HepG2 (cell line): ENCODE results near the gene PEAK1. TPM values are rescaled to one million over a fixed set of nuclear protein-coding genes. Genes with fewer than 3 reads are reported as not detected.

ENCODE experiments used
- ATAC-seq: fragments of 200-7000 bp; cut with Tn5 transposase; 3 replicates; pipeline ENCODE4 v1.9.1; 2020; ENCODE audit warnings: mild to moderate bottlenecking, moderate library complexity
- BruUV-seq: library from RNA; stranded (reverse); fragments of 400-500 nt; replicated peaks from 2 replicates; lab custom pipeline; 2021; lab: Mats Ljungman, UMichigan
- CTCF ChIA-PET: fragments of 300-600 bp; formaldehyde crosslinking; extraction: SDS; loops from one replicate; lab custom pipeline; 2021; ENCODE audit warnings: low total read pairs, inconsistent platforms, low intra/inter-chr PET ratio; lab: Yijun Ruan, JAX
- POLR2A ChIA-PET: fragments of 350-600 bp; sonication (Branson Sonifier 250); formaldehyde crosslinking; loops from one replicate; lab custom pipeline; 2020; ENCODE audit warnings: antibody characterized with exemption, inconsistent platforms; lab: Yijun Ruan, JAX
- DNase-seq: peaks from one replicate; pipeline ENCODE4 v3.0.0-alpha.2; 2015; ENCODE audit warnings: low spot score
- FAIRE-seq: peaks from 3 replicates; lab custom pipeline; 2011; peaks lifted over from hg19 to GRCh38; lab: Jason Lieb, UNC
- H2AFZ ChIP-seq: one replicate; pipeline ENCODE4 v1.6.1; 2011; ENCODE audit warnings: low read length, inconsistent platforms
- H3K27ac ChIP-seq: fragments of 300-600 bp; 3 replicates; pipeline ENCODE4 v1.8.0; 2011; ENCODE audit warnings: mixed run types, mild to moderate bottlenecking, mixed read lengths, low read length, inconsistent platforms; ENCODE audit not compliant: insufficient read depth; ENCODE audit errors: extremely low read length
- H3K27me3 ChIP-seq, 2 experiments: fragments of 200-600 bp in 1 of 2; 2 replicates in 1 of 2; 3 replicates in 1 of 2; pipeline versions ENCODE4 v1.6.0 to v1.8.0; 2011; ENCODE audit warnings: low read length in 2 of 2, mild to moderate bottlenecking in 2 of 2, moderate library complexity in 2 of 2, inconsistent platforms in 1 of 2; ENCODE audit not compliant: insufficient read depth in 2 of 2, control insufficient read depth in 1 of 2
- H3K36me3 ChIP-seq, 2 experiments: fragments of 200-600 bp in 1 of 2; replicated peaks in 1 of 2; 2 replicates in 1 of 2; 3 replicates in 1 of 2; pipeline versions ENCODE4 v1.5.1 to v1.8.0; 2011; ENCODE audit warnings: low read length in 2 of 2, inconsistent platforms in 1 of 2; ENCODE audit not compliant: insufficient read depth in 2 of 2, control insufficient read depth in 1 of 2
- H3K4me1 ChIP-seq: 2 replicates; pipeline ENCODE4 v1.5.1; 2012; ENCODE audit warnings: low read length, inconsistent platforms; ENCODE audit not compliant: insufficient read depth
- H3K4me2 ChIP-seq: 2 replicates; pipeline ENCODE4 v1.6.0; 2011; ENCODE audit warnings: low read depth, low read length, inconsistent platforms
- H3K4me3 ChIP-seq, 3 experiments: fragments of 200-600 bp in 1 of 3; sonication (generic), shearing (Covaris generic) in 1 of 3; replicated peaks in 1 of 3; 2 replicates each; pipeline ENCODE4 v1.5.1; 2011 to 2016; ENCODE audit warnings: low read length in 3 of 3, inconsistent platforms in 2 of 3, low read depth in 2 of 3, mild to moderate bottlenecking in 2 of 3, control low read depth in 1 of 3, mixed read lengths in 1 of 3; ENCODE audit not compliant: insufficient read depth in 1 of 3
- H3K79me2 ChIP-seq: one replicate; pipeline ENCODE4 v1.6.1; 2011; ENCODE audit warnings: low read length, inconsistent platforms; ENCODE audit not compliant: insufficient read depth
- H3K9ac ChIP-seq: 2 replicates; pipeline ENCODE4 v1.6.0; 2011; ENCODE audit warnings: mild to moderate bottlenecking, low read depth, low read length, inconsistent platforms; ENCODE audit not compliant: insufficient read depth
- H3K9me3 ChIP-seq: 2 replicates; pipeline ENCODE4 v1.5.1; 2012; ENCODE audit warnings: mild to moderate bottlenecking, low read length
- H4K20me1 ChIP-seq: 2 replicates; pipeline ENCODE4 v1.6.0; 2011; ENCODE audit warnings: inconsistent platforms, mild to moderate bottlenecking, low read length, moderate library complexity; ENCODE audit not compliant: insufficient read depth
- BCL3 ChIP-seq: sonication (generic); formaldehyde crosslinking; IDR thresholded peaks from 2 replicates; pipeline ENCODE4 v1.5.1; 2020; ENCODE audit warnings: mild to moderate bottlenecking, missing genetic modification reagents, moderate library complexity
- EHMT2 ChIP-seq: fragments of 200-600 bp; sonication (generic); IDR thresholded peaks from 2 replicates; pipeline ENCODE4 v1.7.0; 2017; ENCODE audit warnings: antibody characterized with exemption, low read depth, low read length, borderline replicate concordance
- HDAC1 ChIP-seq: sonication (generic); formaldehyde crosslinking; IDR thresholded peaks from 2 replicates; pipeline ENCODE4 v1.5.1; 2020; ENCODE audit warnings: mild to moderate bottlenecking, missing genetic modification reagents
- HNRNPH1 ChIP-seq: fragments of 200-400 bp; formaldehyde crosslinking; optimal IDR thresholded peaks from 2 replicates; pipeline ENCODE3; 2017; ENCODE audit warnings: mild to moderate bottlenecking, low read depth, low read length
- KDM3A ChIP-seq: IDR thresholded peaks from 2 replicates; pipeline ENCODE4 v1.6.1; 2018; ENCODE audit warnings: low read depth, missing compliant biosample characterization
- NPAS2 ChIP-seq: sonication (generic); formaldehyde crosslinking; IDR thresholded peaks from 2 replicates; pipeline ENCODE4 v1.8.0; 2022; ENCODE audit warnings: mild to moderate bottlenecking, missing genetic modification reagents, borderline replicate concordance
- SETDB1 ChIP-seq: sonication (generic); formaldehyde crosslinking; IDR thresholded peaks from 2 replicates; pipeline ENCODE4 v1.5.1; 2020; ENCODE audit warnings: missing genetic modification reagents, mild to moderate bottlenecking, borderline replicate concordance
- TEAD3 ChIP-seq: optimal IDR thresholded peaks from 2 replicates; pipeline ENCODE3; 2016; ENCODE audit warnings: borderline replicate concordance
- ZMYM3 ChIP-seq: sonication (generic); formaldehyde crosslinking; IDR thresholded peaks from 2 replicates; pipeline ENCODE4 v1.5.1; 2020; ENCODE audit warnings: mild to moderate bottlenecking, missing genetic modification reagents
- ZNF598 ChIP-seq: sonication (generic); formaldehyde crosslinking; IDR thresholded peaks from 2 replicates; pipeline ENCODE4 v1.5.1; 2020; ENCODE audit warnings: mild to moderate bottlenecking, missing genetic modification reagents, borderline replicate concordance
- ZNF749 ChIP-seq: sonication (generic); formaldehyde crosslinking; IDR thresholded peaks from 2 replicates; pipeline ENCODE4 v1.8.0; 2022; ENCODE audit warnings: mild to moderate bottlenecking, missing genetic modification reagents, moderate library complexity, borderline replicate concordance
- ZNF879 ChIP-seq: sonication (generic); formaldehyde crosslinking; IDR thresholded peaks from 2 replicates; pipeline ENCODE4 v1.8.1; 2023; ENCODE audit warnings: missing genetic modification reagents
- WGBS: methylation state at CpG from one replicate; pipeline ENCODE4 v1.1.6; 2017; ENCODE audit warnings: low lambda C conversion rate; 5-methylcytosine and 5-hydroxymethylcytosine counted together
- in situ Hi-C: cut with HindIII; loops from 2 replicates; pipeline ENCODE4 v1.10.0; 2017; ENCODE audit warnings: low pct_unique_long_range_greater_than_20kb; ENCODE audit not compliant: extremely low pct_ligation_motif_present
- intact Hi-C: fragments of 100-400 bp; cut with micrococcal nuclease; formaldehyde crosslinking; loops from one replicate; pipeline ENCODE4 v1.10.0; 2022; ENCODE audit not compliant: unreplicated experiment
- polyA plus RNA-seq, 8 experiments: library from polyadenylated mRNA; depleted of rRNA in 3 of 8; stranded (reverse) in 7 of 8; unstranded in 1 of 8; fragments of >200 nt; fragmentation: Illumina TruSeq in 4 of 8; extraction: Trizol in 4 of 8; gene quantifications; 2 replicates each; pipeline versions ENCODE4 v1.2.1 to v1.2.3, GENCODE V29; 2011 to 2016; ENCODE audit warnings: low read depth in 4 of 8, missing spikeins in 1 of 8, mixed read lengths in 1 of 8; ENCODE audit not compliant: insufficient read depth in 1 of 8
- total RNA-seq, 5 experiments: library from RNA; depleted of rRNA; stranded (reverse); fragments of >200 nt; fragmentation: Illumina TruSeq; extraction: Trizol; gene quantifications; 2 replicates each; pipeline ENCODE4 v1.2.3, GENCODE V29; 2016; ENCODE audit warnings: low read depth in 1 of 5

PEAK1 gene
- total and polyA plus RNA-seq, 2 of the 13 experiments (the other 11 are each of a cell fraction or from before 2014, with no cell fraction given): 6.0 to 6.6 TPM

GRCh38 chr15:77352887-77353286 lies 67.0 kb downstream of the PEAK1 start (continued):
- TF ChIP-seq ZNF749: no peak
- TF ChIP-seq HDAC1 (CRISPR knock-in tag): no peak
- no peak for TF ChIP-seq ZNF598 (CRISPR knock-in tag)

GRCh38 chr15:77350792-77351191 lies 69.1 kb downstream of the PEAK1 start:
- no peak overlapping the region for H3K9ac ChIP-seq
- WGBS: 100% methylated on average over 1 of the region's 1 CpG
- no peak overlapping the region for H3K4me3 ChIP-seq
- POLR2A ChIA-PET: no interaction called here
- no TSS peak for BruUV-seq
- H3K36me3 ChIP-seq: peaks cover 0 to 4% of the 10 kb centered on the region in 2 experiments; a peak in 1 of 5 replicates
- FAIRE-seq (no peak), DNase-seq (no peak), ATAC-seq (no peak)
- H3K9me3 ChIP-seq: no peaks in the 10 kb centered on the region
- CTCF ChIA-PET: no interaction called here
- no peak overlapping the region for H3K4me2 ChIP-seq
- peaks cover 12% of the 10 kb centered on the region for H3K4me1 ChIP-seq
- no peak overlapping the region for H3K27ac ChIP-seq
- H2AFZ ChIP-seq: no peak overlapping the region
- TF ChIP-seq SETDB1 (CRISPR knock-in tag): no peak
- no peak for TF ChIP-seq ZMYM3
- TF ChIP-seq ZNF749: no peak
- no peak for TF ChIP-seq ZNF598 (CRISPR knock-in tag)
- no peak for TF ChIP-seq TEAD3
- no peak for TF ChIP-seq BCL3 (CRISPR knock-in tag)
- no peak for TF ChIP-seq KDM3A (CRISPR knock-in tag)
- no peak for TF ChIP-seq HNRNPH1
- TF ChIP-seq NPAS2 (CRISPR knock-in tag): no peak
- TF ChIP-seq EHMT2: no peak
- no peak for TF ChIP-seq ZNF879 (CRISPR knock-in tag)
- no peaks in the 10 kb centered on the region for H4K20me1 ChIP-seq
- intact Hi-C loops: no loop called here
- in situ Hi-C loops: no loop called here
- no peaks in the 10 kb centered on the region for H3K79me2 ChIP-seq
- H3K27me3 ChIP-seq: no peaks in the 10 kb centered on the region
